Measurements from ENCODE around the gene PSMC5.
A peak's percentile ranks its signal among the peaks of the same experiment; 100 is the strongest.

The PSMC5 gene

DNA sequence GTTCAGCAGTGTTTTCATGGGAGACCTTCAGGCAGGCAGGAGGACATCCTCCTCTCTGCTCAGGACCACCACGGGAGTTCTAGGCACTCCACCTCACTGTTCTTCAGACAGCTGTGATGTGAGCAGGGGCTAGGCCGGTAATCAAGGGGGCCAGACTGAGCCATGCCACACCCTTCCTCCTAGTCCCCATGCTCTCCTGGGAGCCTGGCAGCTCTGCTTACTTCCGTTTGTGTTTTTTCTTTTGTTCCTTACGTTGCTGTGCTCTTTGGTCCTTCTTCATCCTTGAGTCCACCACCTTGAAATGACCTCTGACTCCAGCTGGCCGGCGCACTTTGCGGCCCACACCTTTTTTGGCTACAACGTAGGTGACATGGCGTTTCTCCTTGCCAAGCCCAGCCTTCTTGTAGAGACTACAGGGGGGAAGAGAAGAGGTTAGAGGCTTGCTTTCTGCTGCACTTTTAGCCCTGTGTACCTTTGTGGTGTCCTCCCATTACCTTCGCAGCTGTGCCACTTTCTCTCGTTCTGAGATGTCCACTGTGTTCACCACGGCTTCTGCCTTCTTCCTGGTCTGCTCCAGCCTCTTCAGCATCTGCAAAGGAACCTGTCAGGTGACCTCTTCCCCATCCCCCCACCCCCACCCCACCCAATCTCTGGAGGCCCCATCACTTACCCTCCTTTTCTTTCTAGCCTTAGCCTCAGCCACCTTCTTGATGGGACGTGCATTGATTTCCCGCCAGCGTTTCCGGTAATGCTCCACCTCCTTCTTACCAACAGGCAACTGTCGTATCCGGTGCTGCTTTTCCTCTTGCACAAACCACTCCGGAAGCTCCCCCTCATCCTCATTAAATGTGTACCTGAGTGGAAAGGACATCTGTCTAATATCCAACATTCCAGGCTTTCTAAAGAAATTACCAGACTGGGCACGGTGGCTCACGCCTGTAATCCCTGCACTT is 7.4 kb upstream of the PSMC5 start:
- DNase-seq (ENCODE audit: insufficient read length, low spot score): no peak
- no peak for FAIRE-seq

DNA sequence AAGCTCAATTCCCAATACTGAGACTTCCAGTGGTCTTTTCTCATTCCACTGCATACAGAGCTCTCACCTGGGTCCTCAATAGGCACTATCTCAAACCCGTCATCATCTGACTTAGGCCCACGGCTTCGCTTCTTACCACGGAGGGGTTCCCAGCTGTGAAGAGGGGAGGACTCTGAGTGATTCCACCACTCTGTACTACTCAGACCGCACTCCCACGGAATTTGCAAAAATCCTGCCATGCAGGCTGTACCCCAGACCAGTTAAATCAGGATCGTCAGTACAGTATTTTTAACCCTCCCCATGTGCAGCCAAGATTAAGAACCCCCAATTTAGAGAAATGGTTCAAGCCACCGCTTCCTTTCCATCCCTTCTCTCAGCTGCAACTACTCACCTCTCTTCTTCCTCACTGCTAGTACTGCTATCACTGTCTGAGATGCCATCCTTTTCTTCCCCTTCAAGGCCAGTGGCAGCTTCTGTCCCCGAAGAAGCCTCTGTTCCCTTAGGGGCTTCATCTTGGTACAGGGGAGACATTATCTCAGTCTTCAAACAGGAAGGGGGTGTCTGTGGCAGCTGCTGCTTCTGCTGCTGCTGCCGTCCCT is 6.2 kb upstream of the PSMC5 start:
- DNase-seq (ENCODE audit: insufficient read length, low spot score): no peak
- FAIRE-seq: no peak

DNA sequence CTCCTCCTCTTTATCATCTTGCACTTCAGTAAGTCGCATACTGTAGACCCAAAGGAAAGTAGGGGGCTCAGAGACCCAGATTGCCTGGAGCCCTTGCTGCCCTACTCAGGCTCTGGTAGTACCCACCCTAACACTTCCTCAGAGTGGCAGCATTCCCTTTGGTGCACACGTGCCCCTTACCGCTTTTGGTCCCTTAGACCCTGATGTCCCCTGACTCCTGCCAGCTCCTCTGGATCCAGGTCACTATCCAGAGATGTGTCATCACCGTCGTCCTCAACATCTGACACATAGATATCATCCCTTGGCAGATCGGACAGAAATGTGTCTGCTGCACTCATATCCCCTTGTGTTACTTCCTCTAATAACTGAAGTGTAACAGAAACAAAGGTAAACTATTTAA is 5.4 kb upstream of the PSMC5 start:
- FAIRE-seq: peak; percentile 31
- no peak for DNase-seq (ENCODE audit: insufficient read length, low spot score)

DNA sequence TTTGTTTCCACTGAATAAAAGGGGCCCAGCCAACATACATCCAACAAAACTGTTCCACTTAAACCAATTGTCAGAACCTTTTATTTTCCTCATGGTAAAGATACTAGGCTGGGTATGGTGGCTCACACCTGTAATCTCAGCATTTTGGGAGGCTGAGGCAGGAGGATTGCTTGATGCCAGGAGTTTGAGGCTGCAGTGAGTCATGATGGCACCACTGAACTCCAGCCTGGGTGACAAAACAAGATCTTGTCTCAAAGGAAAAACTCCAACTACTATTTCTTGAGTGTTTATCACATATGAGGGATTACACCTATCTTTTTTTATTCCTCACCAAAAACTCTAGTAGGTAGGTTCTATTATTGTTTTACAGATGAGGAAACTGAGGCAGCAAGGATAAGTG is 4.7 kb upstream of the PSMC5 start:
- DNase-seq (ENCODE audit: insufficient read length, low spot score) (no peak), FAIRE-seq (no peak)

DNA sequence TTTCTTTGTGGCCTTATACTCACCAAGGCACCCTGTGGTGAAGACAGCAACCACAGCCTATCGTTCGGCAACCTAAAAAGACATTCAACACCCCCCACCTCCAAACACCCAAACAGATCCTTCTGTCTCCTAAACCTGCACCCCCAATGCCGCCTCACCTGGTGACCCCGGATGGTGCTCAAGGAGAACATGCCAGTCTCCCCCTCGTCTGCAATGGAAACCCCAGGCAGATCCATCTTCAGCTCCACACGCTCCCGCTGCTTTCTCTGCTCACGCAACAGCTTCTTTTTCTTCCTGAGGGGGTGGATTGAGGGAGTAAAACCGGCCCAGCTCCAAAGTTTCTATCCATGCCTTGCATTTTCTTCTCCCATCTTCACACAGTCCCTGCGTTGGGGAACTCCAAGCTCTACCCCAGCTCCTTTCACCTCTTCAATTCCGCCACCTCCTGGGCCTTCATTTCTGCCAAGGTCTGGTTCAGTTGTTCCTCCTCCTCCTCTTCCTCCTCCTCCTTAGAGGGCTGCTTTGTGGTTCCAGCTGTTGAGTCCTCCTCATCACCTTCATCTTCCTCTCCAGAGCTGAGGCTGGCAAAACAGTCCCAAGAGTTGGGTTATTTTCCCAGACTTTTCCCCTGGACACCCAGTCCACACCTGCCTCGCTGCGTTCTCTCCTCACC is 3.4 kb upstream of the PSMC5 start:
- DNase-seq (ENCODE audit: insufficient read length, low spot score) (no peak), FAIRE-seq (no peak)

DNA sequence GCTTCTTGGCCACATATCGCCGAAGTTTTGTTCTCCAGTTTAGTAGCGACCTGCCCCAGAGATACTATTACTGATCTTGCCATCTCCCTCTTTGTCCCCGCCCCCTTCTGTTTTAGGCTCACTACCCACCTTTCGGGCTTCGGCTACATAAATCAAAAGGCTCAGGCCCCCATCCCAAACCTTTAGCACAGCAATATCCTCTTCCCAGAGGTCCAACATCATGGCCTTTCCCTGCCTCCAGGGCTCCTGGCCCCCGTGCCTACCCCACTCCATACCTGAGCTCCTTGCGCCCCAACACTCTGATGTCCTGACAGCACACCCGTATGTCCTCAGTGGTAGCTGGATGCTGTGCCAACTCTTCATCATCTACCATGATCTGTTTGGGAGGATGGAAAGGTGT is 2.9 kb upstream of the PSMC5 start:
- FAIRE-seq (no peak), DNase-seq (ENCODE audit: insufficient read length, low spot score) (no peak)

DNA sequence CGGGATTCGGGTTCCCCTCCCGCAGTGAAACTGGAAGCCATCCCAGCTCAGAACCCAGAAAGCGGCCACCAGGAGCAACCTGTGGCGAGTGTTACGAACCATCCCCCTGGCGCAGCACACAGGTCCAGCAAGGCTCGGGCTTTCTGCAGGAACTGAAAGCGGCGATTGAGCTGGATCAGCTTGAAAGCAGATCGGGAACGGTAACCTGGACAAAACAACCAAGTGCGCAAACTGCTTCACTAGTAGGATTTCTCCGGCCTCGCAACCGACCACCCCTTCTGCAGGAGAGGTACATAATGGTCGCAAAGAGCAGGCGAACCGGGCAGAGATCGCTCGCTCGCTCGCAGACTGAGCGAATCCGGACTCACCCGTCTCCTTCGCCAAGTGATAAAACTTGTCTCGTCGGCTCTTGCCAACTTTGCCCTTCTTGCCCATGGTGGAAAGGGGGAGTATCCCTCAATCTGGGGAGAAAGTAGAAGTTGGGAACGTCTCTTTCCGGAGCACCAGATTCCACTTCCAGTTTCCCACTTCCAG is 696 bp upstream of the PSMC5 start:
- FAIRE-seq: peak; percentile 26
- DNase-seq (ENCODE audit: insufficient read length, low spot score): peak; percentile 42

DNA sequence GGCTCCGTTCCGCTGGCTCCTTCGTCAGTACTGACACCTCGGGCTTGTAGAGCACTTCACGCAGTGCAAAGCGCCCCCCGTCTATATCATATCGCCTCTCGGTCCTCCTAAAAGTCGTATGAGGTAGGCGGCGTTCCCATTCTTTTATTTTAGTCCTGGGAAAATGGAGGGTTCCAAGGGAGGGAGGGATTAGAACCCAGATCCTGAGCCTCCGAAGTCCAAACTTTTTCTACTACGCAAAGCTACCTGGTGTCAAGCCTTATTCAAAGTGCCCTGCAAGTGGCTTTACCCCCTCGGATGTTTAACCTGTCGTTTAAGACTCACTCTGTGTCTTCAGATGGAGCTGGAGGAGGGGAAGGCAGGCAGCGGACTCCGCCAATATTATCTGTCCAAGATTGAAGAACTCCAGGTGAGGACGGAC is 580 bp downstream of the PSMC5 start:
- no peak for DNase-seq (ENCODE audit: insufficient read length, low spot score)
- FAIRE-seq: no peak

DNA sequence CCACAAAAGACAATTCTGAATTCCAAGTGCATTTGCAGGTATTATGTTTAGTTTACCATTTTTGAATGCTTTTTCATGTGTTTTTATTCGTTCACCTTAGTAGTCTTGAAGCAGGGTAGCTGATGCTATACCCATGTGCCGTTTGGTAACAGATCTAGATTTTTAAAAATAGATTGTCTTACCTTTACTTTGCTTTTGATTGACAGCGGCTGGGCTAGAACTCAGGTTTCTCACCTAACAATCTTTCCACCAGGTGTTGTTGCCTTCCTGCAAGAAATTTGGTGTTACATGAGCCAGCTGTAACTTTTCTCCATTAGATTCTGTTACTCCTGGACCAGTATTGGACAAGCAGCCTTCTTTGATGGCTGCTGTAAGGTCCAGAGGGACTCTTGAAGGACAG is 1.7 kb downstream of the PSMC5 start:
- no peak for FAIRE-seq

DNA sequence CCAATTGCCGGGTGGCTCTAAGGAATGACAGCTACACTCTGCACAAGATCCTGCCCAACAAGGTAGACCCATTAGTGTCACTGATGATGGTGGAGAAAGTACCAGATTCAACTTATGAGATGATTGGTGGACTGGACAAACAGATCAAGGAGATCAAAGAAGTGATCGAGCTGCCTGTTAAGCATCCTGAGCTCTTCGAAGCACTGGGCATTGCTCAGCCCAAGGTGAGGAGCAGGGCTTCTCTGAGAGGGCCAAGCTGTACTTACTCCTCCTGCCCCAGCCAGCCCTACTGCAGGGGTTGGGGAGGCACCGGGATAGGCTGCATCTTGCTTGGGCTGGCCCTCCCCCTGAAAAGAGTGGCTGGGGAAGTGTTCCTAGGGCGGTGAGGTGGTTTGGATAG is 3.0 kb downstream of the PSMC5 start:
- FAIRE-seq (no peak), DNase-seq (ENCODE audit: insufficient read length, low spot score) (no peak)

More for the DNA sequence above, 1.7 kb downstream of the PSMC5 start:
- no peak for DNase-seq (ENCODE audit: insufficient read length, low spot score)

DNA sequence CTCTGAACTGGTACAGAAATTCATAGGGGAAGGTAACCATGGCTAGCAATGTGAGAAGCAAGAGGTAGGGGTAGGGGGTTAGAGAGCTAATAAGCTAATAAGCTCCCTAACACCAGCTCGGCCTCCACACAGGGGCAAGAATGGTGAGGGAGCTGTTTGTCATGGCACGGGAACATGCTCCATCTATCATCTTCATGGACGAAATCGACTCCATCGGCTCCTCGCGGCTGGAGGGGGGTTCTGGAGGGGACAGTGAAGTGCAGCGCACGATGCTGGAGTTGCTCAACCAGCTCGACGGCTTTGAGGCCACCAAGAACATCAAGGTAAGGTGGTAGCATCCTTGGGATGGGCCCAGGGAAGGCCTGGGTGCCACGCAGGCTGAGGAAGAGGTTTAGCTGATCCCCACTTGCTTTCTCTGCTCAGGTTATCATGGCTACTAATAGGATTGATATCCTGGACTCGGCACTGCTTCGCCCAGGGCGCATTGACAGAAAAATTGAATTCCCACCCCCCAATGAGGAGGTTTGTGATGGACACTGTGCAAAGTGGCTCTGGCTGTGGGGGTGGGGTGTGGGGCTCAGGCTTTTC is 3.8 kb downstream of the PSMC5 start:
- no peak for FAIRE-seq
- no peak for DNase-seq (ENCODE audit: insufficient read length, low spot score)

DNA sequence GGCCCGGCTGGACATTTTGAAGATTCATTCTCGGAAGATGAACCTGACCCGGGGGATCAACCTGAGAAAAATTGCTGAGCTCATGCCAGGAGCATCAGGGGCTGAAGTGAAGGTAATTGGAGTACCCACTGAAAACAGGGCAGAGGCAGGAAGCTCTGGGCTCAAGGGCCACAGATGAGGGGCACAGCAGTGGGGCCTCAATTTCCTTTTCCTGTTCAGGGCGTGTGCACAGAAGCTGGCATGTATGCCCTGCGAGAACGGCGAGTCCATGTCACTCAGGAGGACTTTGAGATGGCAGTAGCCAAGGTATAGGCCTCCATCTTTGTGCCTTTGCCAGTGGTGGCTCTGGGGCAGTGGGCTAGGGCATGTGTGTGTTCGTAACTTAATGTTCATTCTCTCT is 4.3 kb downstream of the PSMC5 start:
- no peak for FAIRE-seq
- no peak for DNase-seq (ENCODE audit: insufficient read length, low spot score)

DNA sequence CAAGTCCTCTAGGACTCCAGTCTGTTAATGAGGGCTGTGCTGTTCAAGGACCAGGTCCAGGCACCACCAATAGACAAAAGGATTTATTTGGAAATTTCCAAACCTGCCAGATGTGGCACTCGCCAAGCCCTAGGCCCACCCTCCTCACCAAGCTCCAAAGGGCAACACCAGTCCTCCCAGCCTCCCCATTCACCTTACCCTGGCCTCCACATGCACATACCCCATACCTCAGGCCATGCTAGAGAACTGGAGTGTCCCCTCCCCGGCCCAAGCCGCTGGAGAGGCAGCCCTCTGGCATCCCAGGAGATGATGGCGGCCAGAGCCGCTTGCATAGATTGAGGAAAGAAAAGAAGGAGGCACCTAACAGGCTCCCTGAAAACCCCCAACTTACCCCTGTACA is 4.8 kb downstream of the PSMC5 start:
- DNase-seq (ENCODE audit: insufficient read length, low spot score) (no peak), FAIRE-seq (no peak)

DNA sequence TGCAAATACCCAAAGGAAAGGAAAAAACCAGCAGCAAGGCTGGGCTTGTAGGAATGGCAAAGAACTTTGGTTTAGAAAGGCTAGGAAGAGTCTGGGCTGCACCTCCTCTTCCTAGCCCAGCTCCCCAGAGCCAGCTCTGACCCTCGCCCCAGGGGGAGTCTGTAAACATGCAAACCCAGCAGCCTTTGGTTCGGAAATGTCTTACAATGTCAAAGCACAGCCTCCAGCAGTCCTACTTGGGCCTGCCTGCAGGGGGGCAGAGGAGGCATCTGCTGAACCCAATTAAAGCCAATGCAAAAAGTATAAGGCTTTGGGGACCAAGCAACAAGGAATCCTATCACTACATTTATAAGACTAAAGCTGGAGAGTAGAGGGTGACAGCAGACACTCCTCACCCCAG is 5.2 kb downstream of the PSMC5 start:
- no peak for FAIRE-seq
- no peak for DNase-seq (ENCODE audit: insufficient read length, low spot score)

DNA sequence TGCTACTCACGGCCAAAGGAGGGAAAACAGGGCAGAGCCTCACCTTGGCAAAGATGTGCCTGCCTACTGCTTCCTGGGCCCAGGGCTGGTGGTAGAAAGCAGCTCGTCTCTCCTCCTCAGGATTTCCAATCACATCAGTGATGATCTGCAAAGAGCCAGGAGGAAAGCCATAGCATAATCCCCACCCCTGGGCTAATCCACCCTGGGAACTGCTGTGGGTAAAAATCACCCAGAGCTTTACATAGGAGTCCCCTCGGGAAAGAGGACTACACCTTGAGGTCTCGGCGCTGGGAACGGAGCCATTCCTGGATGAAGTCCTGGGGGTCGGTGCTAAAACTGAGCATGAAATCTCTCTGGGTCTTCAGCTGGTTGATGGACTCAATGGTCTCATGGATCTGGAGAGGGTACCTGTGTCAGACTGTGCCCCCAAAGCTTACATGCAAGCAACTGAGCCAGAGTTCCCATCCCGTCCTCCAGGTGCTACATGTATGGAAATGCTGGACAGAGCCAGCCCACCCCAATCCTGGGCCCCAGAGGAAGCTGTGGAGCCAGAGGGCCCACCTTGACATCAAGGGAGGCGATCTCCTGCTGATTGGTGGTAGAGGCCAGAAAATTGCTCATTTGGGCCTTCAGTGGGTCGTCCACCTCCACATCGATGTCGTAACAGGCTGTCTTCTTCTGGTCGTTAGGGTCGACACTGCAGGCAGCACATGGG is 6.0 kb downstream of the PSMC5 start:
- DNase-seq (ENCODE audit: insufficient read length, low spot score) (no peak), FAIRE-seq (no peak)

DNA sequence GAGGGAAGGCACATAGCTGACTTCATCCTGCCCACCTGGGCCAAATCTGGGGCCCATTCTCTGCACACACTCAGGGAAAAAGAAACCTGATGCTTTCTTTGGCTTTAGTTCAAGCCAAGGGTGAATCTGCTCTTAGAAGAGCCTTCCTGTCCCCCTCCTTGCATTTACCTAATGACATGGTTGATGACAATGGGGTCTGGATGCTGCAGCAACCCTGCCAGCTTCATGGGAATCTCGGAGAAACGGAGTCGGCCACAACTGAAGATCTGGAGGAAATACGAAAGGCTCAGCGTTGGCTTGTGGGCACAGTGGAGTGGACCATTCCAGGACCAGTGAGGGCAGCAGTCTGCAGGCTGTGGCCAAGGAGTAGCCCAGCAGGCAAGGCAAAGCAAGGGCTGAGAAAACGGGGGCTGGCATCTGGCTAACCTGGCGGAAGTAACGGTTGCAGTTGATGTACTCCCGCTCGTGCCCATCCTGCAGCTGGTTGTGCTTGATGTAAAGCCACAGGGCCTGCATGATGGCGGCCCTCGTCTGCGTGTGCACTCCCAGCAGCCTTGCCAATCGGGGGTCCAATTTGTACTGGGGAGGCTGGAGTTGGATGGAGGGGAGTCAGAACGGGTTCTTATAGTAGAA is 6.6 kb downstream of the PSMC5 start:
- DNase-seq (ENCODE audit: insufficient read length, low spot score) (no peak), FAIRE-seq (no peak)

DNA sequence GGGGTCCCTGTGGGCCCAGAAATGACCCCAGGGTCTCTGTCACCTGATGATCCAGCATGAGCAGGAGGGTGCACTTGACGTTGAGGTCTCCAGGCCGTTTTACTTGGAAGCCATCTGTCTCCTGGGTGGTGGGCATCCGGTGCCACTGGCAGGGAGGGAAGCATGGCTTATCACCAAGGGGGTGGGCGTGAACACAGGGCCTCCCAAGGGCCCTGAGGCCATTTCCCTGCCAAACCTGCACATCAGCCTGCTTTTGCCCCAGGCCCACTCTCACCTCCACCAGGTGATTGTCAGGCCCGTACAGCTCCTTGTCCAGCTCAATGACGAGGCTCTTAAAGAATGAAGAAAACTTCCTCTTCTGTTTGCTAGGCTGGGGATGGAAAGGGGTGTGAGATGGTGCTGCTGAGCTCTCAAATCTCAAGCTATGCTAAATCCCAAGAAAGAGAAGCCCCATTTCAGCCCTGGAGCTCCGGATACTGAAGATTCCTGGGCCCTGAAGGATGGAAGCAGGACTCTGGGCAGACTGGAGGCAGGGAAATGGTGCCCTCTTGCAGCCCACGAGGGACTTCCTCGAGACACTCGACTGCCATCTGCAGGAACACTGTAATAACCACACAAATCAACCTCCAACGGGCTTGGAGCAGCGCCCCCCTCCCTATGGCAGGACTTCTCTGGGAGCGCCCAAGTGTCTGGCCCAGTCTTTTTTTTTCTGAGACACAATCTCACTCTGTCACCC is 7.4 kb downstream of the PSMC5 start:
- FAIRE-seq (peak; percentile 66), DNase-seq (ENCODE audit: insufficient read length, low spot score) (peak; percentile 79)

DNA sequence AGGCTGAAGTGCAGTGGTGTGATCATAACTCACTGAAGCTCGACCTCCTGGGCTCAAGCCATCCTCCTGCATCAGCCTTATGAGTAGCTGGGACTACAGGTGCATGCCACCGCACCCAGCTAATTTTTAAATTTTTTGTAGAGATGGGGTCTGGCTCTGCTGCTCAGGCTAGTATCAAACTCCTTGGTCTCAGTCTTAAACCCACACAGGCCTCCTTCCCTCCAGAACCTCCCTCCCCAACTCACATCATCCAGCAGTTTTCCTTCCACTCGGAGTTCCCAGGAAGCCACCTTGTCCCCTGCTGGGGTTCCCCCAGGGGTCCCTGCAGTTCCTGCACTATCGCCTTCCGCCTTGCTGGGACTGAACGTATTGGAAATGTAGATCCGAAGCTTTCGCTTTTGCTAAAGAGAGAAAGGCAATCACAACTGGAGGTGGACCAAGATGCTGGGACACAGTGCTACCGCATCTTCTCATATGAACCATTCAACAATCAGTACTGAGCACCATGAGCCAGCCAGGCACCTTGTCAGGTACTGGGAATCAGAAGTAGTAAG is 8.0 kb downstream of the PSMC5 start:
- FAIRE-seq (no peak), DNase-seq (ENCODE audit: insufficient read length, low spot score) (no peak)

DNA sequence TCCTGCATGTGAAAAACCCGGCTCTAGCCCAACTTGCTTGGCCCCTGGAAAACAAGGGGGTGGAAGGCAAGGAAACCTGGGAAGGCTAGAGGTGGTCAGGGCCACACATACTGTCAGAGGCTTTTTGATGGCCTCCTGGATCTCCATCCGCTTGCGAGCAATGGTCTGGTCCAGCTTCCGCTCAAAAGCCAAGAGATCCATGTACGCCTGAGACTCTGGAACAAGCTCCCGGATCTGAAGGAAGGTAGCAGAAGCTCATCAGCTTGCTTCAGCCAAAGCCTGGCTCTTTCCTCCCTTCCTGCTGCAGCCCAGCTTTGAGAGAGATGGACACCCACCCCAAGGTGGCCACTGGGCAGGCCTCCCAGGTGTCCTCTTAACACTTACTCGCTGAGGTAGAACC is 9.6 kb downstream of the PSMC5 start:
- no peak for FAIRE-seq
- DNase-seq (ENCODE audit: insufficient read length, low spot score): no peak

Measured in HTR-8/SVneo (cell line).